IMR-90 (cell line): ENCODE results near the gene TTC9C. TPM values are rescaled to one million over a fixed set of nuclear protein-coding genes. Genes with fewer than 3 reads are reported as not detected.

ENCODE experiments used
- ATAC-seq: fragments of 200-7000 bp; cut with Tn5 transposase; 2 replicates; pipeline ENCODE4 v1.9.1; 2020; ENCODE audit warnings: low read depth, mild to moderate bottlenecking, moderate library complexity
- BruUV-seq: library from RNA; stranded (reverse); fragments of 400-500 nt; replicated peaks from 2 replicates; lab custom pipeline; 2021; lab: Mats Ljungman, UMichigan
- CTCF ChIA-PET: fragments of 300-600 bp; formaldehyde crosslinking; extraction: SDS; loops from one replicate; lab custom pipeline; 2021; ENCODE audit warnings: antibody characterized with exemption; lab: Yijun Ruan, JAX
- POLR2A ChIA-PET: fragments of 300-600 bp; sonication (Branson Sonifier 250); formaldehyde crosslinking; loops from one replicate; lab custom pipeline; 2022; ENCODE audit warnings: antibody characterized with exemption; ENCODE audit not compliant: unreplicated experiment; lab: Charles Lee
- DNase-seq: peaks from one replicate; pipeline ENCODE4 v3.0.0; 2013
- H2AFZ ChIP-seq: replicated peaks from 2 replicates; pipeline ENCODE3; 2013; ENCODE audit warnings: low read length, mild to moderate bottlenecking; ENCODE audit not compliant: poor library complexity
- H2AK5ac ChIP-seq: 2 replicates; pipeline ENCODE4 v1.6.1; 2013; ENCODE audit warnings: low read depth, low read length, inconsistent platforms
- H2AK9ac ChIP-seq: replicated peaks from 2 replicates; pipeline ENCODE3; 2013; ENCODE audit warnings: mild to moderate bottlenecking, low read depth, low read length, moderate library complexity; ENCODE audit not compliant: poor library complexity
- H2BK120ac ChIP-seq: 2 replicates; pipeline ENCODE4 v1.6.1; 2013; ENCODE audit warnings: low read depth, low read length, inconsistent platforms
- H2BK15ac ChIP-seq: 3 replicates; pipeline ENCODE4 v1.6.1; 2013; ENCODE audit warnings: low read depth, low read length, inconsistent platforms
- H2BK20ac ChIP-seq: 2 replicates; pipeline ENCODE4 v1.6.1; 2013; ENCODE audit warnings: low read depth, mild to moderate bottlenecking, inconsistent platforms, low read length, moderate library complexity
- H2BK5ac ChIP-seq: 2 replicates; pipeline ENCODE4 v1.6.1; 2013; ENCODE audit warnings: mild to moderate bottlenecking, low read depth, low read length, inconsistent platforms; ENCODE audit not compliant: poor library complexity, severe bottlenecking
- H3K14ac ChIP-seq: replicated peaks from 2 replicates; pipeline ENCODE4 v1.6.1; 2013; ENCODE audit warnings: low read depth, low read length, inconsistent platforms
- H3K18ac ChIP-seq: 2 replicates; pipeline ENCODE4 v1.6.1; 2013; ENCODE audit warnings: low read depth, low read length, control low read depth
- H3K23ac ChIP-seq: 2 replicates; pipeline ENCODE4 v1.6.1; 2013; ENCODE audit warnings: low read depth, low read length, inconsistent platforms
- H3K27ac ChIP-seq: 2 replicates; pipeline ENCODE4 v1.5.1; 2013; ENCODE audit warnings: mild to moderate bottlenecking, control low read depth, low read length; ENCODE audit not compliant: insufficient read depth
- H3K27me3 ChIP-seq: 2 replicates; pipeline ENCODE4 v1.6.1; 2013; ENCODE audit warnings: low read length; ENCODE audit not compliant: control insufficient read depth, insufficient read depth
- H3K36me3 ChIP-seq: 2 replicates; pipeline ENCODE4 v1.6.1; 2013; ENCODE audit warnings: low read length, mixed read lengths; ENCODE audit not compliant: control insufficient read depth, insufficient read depth
- H3K4ac ChIP-seq: 2 replicates; pipeline ENCODE4 v1.6.1; 2013; ENCODE audit warnings: low read depth, low read length, inconsistent platforms
- H3K4me1 ChIP-seq: 2 replicates; pipeline ENCODE4 v1.6.1; 2013; ENCODE audit warnings: low read length, mixed read lengths; ENCODE audit not compliant: control insufficient read depth, insufficient read depth
- H3K4me2 ChIP-seq: 2 replicates; pipeline ENCODE4 v1.6.1; 2013; ENCODE audit warnings: low read depth, mild to moderate bottlenecking, control low read depth, low read length, moderate library complexity
- H3K4me3 ChIP-seq: 2 replicates; pipeline ENCODE4 v1.5.1; 2013; ENCODE audit warnings: low read depth, mild to moderate bottlenecking, control low read depth, low read length, moderate library complexity; ENCODE audit not compliant: insufficient read depth
- H3K56ac ChIP-seq: 2 replicates; pipeline ENCODE4 v1.6.1; 2013; ENCODE audit warnings: low read length, inconsistent platforms; ENCODE audit not compliant: insufficient read depth; ENCODE audit errors: extremely low read depth
- H3K79me1 ChIP-seq, 2 experiments: 2 replicates each; pipeline ENCODE4 v1.6.1; 2013; ENCODE audit warnings: low read length in 2 of 2, inconsistent platforms in 1 of 2, low read depth in 1 of 2
- H3K9ac ChIP-seq: 2 replicates; pipeline ENCODE4 v1.6.1; 2013; ENCODE audit warnings: low read depth, low read length, control low read depth
- H3K9me1 ChIP-seq: 2 replicates; pipeline ENCODE4 v1.6.1; 2013; ENCODE audit warnings: low read length, inconsistent platforms; ENCODE audit not compliant: insufficient read depth
- H3K9me3 ChIP-seq: 2 replicates; pipeline ENCODE4 v1.6.1; 2013; ENCODE audit warnings: low read length; ENCODE audit not compliant: control insufficient read depth, insufficient read depth
- H4K20me1 ChIP-seq: 2 replicates; pipeline ENCODE4 v1.6.1; 2013; ENCODE audit warnings: low read length, inconsistent platforms; ENCODE audit not compliant: insufficient read depth
- H4K5ac ChIP-seq: 2 replicates; pipeline ENCODE4 v1.6.1; 2013; ENCODE audit warnings: mild to moderate bottlenecking, low read depth, low read length, control low read depth
- H4K8ac ChIP-seq, 2 experiments: 2 replicates each; pipeline ENCODE4 v1.6.1; 2013; ENCODE audit warnings: low read depth in 2 of 2, low read length in 2 of 2, control low read depth in 1 of 2, inconsistent platforms in 1 of 2
- H4K91ac ChIP-seq: 2 replicates; pipeline ENCODE4 v1.6.1; 2013; ENCODE audit warnings: low read depth, low read length, inconsistent platforms; ENCODE audit not compliant: insufficient read depth
- CHD1 ChIP-seq: IDR thresholded peaks from 2 replicates; pipeline ENCODE4 v1.6.1; 2012; ENCODE audit warnings: low read depth, low read length, improper control_type of control experiment
- FOS ChIP-seq: fragments of 150-350 bp; IDR thresholded peaks from 2 replicates; pipeline ENCODE4 v1.6.1; 2016; ENCODE audit warnings: low read depth, low read length
- MAFK ChIP-seq: IDR thresholded peaks from 2 replicates; pipeline ENCODE4 v1.6.1; 2012; ENCODE audit warnings: low read depth, low read length, improper control_type of control experiment
- MAZ ChIP-seq: IDR thresholded peaks from 2 replicates; pipeline ENCODE4 v1.6.1; 2012; ENCODE audit warnings: low read depth, mild to moderate bottlenecking, low read length, improper control_type of control experiment, moderate library complexity, borderline replicate concordance
- NFE2L2 ChIP-seq: fragments of 150-350 bp; IDR thresholded peaks from 2 replicates; pipeline ENCODE4 v1.6.1; 2016; ENCODE audit warnings: low read depth, mild to moderate bottlenecking, low read length
- POLR2A ChIP-seq: IDR thresholded peaks from 2 replicates; pipeline ENCODE4 v1.6.1; 2012; ENCODE audit warnings: mild to moderate bottlenecking, low read depth, low read length
- RCOR1 ChIP-seq: IDR thresholded peaks from 2 replicates; pipeline ENCODE4 v1.6.1; 2012; ENCODE audit warnings: mild to moderate bottlenecking, low read length, improper control_type of control experiment; ENCODE audit not compliant: insufficient replicate concordance
- SMC3 ChIP-seq: fragments of 150-350 bp; IDR thresholded peaks from 2 replicates; pipeline ENCODE4 v1.6.1; 2016; ENCODE audit warnings: low read depth, mild to moderate bottlenecking, antibody characterized with exemption, low read length, moderate library complexity
- WGBS, 2 experiments: methylation state at CpG; one replicate each; pipeline versions ENCODE4 v1.1.5 to v1.1.7; 2013; ENCODE audit warnings: missing lambda C conversion rate in 2 of 2; ENCODE audit not compliant: insufficient read length in 1 of 2; ENCODE audit errors: extremely low coverage in 2 of 2; 5-methylcytosine and 5-hydroxymethylcytosine counted together
- dilution Hi-C: fragments of 300-500 bp; cut with HindIII; formaldehyde crosslinking; loops from one replicate; pipeline ENCODE4 v1.14.3; 2018; ENCODE audit warnings: low sequenced_read_pairs; ENCODE audit not compliant: unreplicated experiment
- in situ Hi-C: fragments of 300-500 bp; cut with MboI; formaldehyde crosslinking; loops from 3 replicates; pipeline ENCODE4 v1.14.3; 2019; ENCODE audit warnings: low sequenced_read_pairs, inconsistent platforms, mixed read lengths
- intact Hi-C: fragments of 100-400 bp; cut with micrococcal nuclease; formaldehyde crosslinking; loops from 2 replicates; pipeline ENCODE4 v1.10.0; 2022
- polyA plus RNA-seq, 3 experiments: library from polyadenylated mRNA; depleted of rRNA; stranded (reverse); fragments of >200 nt; gene quantifications; 2 replicates each; pipeline ENCODE4 v1.2.3, GENCODE V29; 2012; ENCODE audit warnings: low replicate concordance in 1 of 3
- total RNA-seq: library from RNA; depleted of rRNA; stranded (reverse); fragments of >200 nt; gene quantifications from 2 replicates; pipeline ENCODE4 v1.2.3, GENCODE V29; 2012

TTC9C gene
- total and polyA plus RNA-seq, 2 of the 4 experiments (the other 2 are of a cell fraction): 32.9 to 37.1 TPM

DNA sequence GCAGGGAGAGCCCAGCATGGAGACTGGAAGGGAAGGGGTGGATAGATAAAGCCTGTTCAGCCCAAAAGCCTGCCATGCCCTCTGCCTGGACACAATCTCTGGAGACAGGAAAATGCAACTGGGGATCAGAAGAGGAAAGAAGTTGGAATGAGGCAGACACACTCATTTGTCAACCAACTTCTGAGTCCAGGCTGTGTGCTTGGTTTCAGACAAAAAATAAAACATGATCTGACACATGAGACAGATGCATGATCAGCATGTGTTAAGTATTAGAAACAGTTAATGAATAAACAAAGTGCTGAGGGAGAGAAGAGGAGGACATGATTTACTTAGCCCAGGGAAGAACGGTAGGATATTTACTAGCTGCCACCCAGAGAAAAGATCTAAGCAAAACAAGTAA lies 39.8 kb upstream of the TTC9C start:
- Histone ChIP-seq H2BK5ac (no peak overlapping the region), H3K9ac (no peak overlapping the region), H2AK9ac (peak overlapping the region; percentile 73), H3K36me3 (peaks cover 21% of the 10 kb centered on the region), H4K8ac (peak overlapping the region; percentile 54 to 60; a peak in 2 of 4 replicates), H2AFZ (peak overlapping the region; percentile 48), H4K5ac (no peak overlapping the region; the same call in 1 of the 2 replicates), H3K18ac (no peak overlapping the region), H3K56ac (no peak overlapping the region), H2BK20ac (no peak overlapping the region), H3K23ac (peak overlapping the region; percentile 5; the same call in 1 of the 2 replicates), H4K20me1 (0 out of 2 replicates have a peak, but pooled peaks cover 6% of the 10 kb centered on the region), H2BK120ac (no peak overlapping the region), H3K4me2 (peak overlapping the region; percentile 2; the same call in 1 of the 2 replicates), H2BK15ac (peak overlapping the region; percentile 4; the same call in 1 of the 3 replicates), H3K4ac (peak overlapping the region; percentile 4; the same call in 1 of the 2 replicates), H3K14ac (no peak overlapping the region; the same call in 1 of the 2 replicates), H3K4me3 (no peak overlapping the region), H3K4me1 (peaks cover 9% of the 10 kb centered on the region; the same call in 1 of the 2 replicates), H4K91ac (peak overlapping the region; percentile 9; the same call in 1 of the 2 replicates), H2AK5ac (peak overlapping the region; percentile 66), H3K9me3 (no peaks in the 10 kb centered on the region), H3K27me3 (no peaks in the 10 kb centered on the region), H3K27ac (no peak overlapping the region), H3K9me1 (peaks cover 6% of the 10 kb centered on the region; the same call in 1 of the 2 replicates), H3K79me1 (no peaks in the 10 kb centered on the region)
- CTCF ChIA-PET: interaction anchor here (2.0 kb wide), 1 partner anchor 9 kb away, joined by 5 read pairs; the partner anchor contains the start of gene UBXN1
- whole genome bisulfite sequencing, 2 experiments: no CpG with 5 or more reads among the region's 1 CpG
- ATAC-seq (no peak; the same call in 1 of the 2 replicates), DNase-seq (no peak)
- intact Hi-C loops: no loop called here
- in situ Hi-C loops: no loop called here
- dilution Hi-C loops: no loop called here
- POLR2A ChIA-PET: no interaction called here
- no TSS peak for BruUV-seq
- TF ChIP-seq MAZ (no peak), SMC3 (no peak), FOS (no peak), MAFK (no peak), RCOR1 (no peak), CHD1 (no peak), NFE2L2 (no peak), POLR2A (no peak)
